Kidney (tissue), 14 donors: ENCODE data around the gene TMCC1. TPM values are rescaled to one million over a fixed set of nuclear protein-coding genes. Genes with fewer than 3 reads are reported as not detected.

ENCODE experiments used
- DNase-seq, 5 donors: peaks; one replicate each; pipeline ENCODE4 v3.0.0-alpha.2; 2013 to 2020
- FAIRE-seq: peaks from 2 replicates; lab custom pipeline; 2012; peaks lifted over from hg19 to GRCh38; lab: Jason Lieb, UNC
- H3K27ac ChIP-seq, 2 donors: one replicate each; pipeline ENCODE4 v1.7.0; 2013; ENCODE audit warnings: low read depth in 2 of 2, low read length in 2 of 2, inconsistent platforms in 1 of 2
- H3K27me3 ChIP-seq: one replicate; pipeline ENCODE4 v1.7.1; 2013; ENCODE audit warnings: low read length, inconsistent platforms; ENCODE audit not compliant: control insufficient read depth, insufficient read depth
- H3K36me3 ChIP-seq, 3 donors: one replicate each; pipeline versions ENCODE4 v1.7.0 to v1.7.1; 2013; ENCODE audit warnings: low read length in 3 of 3, control low read depth in 1 of 3, inconsistent platforms in 1 of 3; ENCODE audit not compliant: insufficient read depth in 3 of 3, control insufficient read depth in 2 of 3
- H3K4me1 ChIP-seq, 3 donors: one replicate each; pipeline versions ENCODE4 v1.7.0 to v1.7.1; 2013; ENCODE audit warnings: low read length in 3 of 3, inconsistent platforms in 1 of 3, low read depth in 1 of 3; ENCODE audit not compliant: control insufficient read depth in 2 of 3, insufficient read depth in 2 of 3
- H3K4me3 ChIP-seq, 3 donors: one replicate each; pipeline versions ENCODE4 v1.7.0 to v1.8.1; 2013; ENCODE audit warnings: low read length in 3 of 3, control low read depth in 1 of 3, inconsistent platforms in 1 of 3
- H3K9ac ChIP-seq, 3 donors: one replicate each; pipeline versions ENCODE4 v1.7.0 to v1.7.1; 2013; ENCODE audit warnings: low read length in 3 of 3, control low read depth in 1 of 3, inconsistent platforms in 1 of 3
- H3K9me3 ChIP-seq, 3 donors: one replicate each; pipeline versions ENCODE4 v1.7.0 to v1.7.1; 2013; ENCODE audit warnings: low read length in 3 of 3, control low read depth in 1 of 3, inconsistent platforms in 1 of 3; ENCODE audit not compliant: control insufficient read depth in 2 of 3, insufficient read depth in 1 of 3
- intact Hi-C: fragments of 100-400 bp; cut with DNase I; formaldehyde crosslinking; loops from one replicate; pipeline ENCODE4 v1.11.1; 2022
- polyA plus RNA-seq: library from polyadenylated mRNA; stranded (reverse); fragments of 350-450 nt; fragmentation: Illumina TruSeq; extraction: RNeasy Lipid Tissue Mini Kit (QIAGEN cat#74804); gene quantifications from one replicate; pipeline ENCODE4 v1.2.3, GENCODE V29; 2014; ENCODE audit warnings: low read depth, low replicate concordance; ENCODE audit not compliant: insufficient read depth
- total RNA-seq: library from RNA; stranded (reverse); fragmentation: NEBNext Ultra II Directional; extraction: Animal tissue kit (Norgen Biotek cat#: 25700); gene quantifications from one replicate; pipeline ENCODE4 v1.2.1, GENCODE V29; 2021
- TF ChIP-seq, protein P1 (sequence below): IDR thresholded peaks from 3 replicates; pipeline ENCODE4 v1.5.1; 2012; ENCODE audit warnings: mild to moderate bottlenecking, moderate library complexity, borderline replicate concordance; ENCODE audit not compliant: insufficient read depth; ENCODE audit errors: extremely low read depth
- donor health status: control.
- donor health status: control.
- donor health status: control.
- donor health status: control.
- donor health status: control.
- donor health status: DM: yes; HTN: yes; CAD: no.
- donor health status: Normal renal cell carcinoma (clear cell type).

Gene TMCC1
- total and polyA plus RNA-seq, 2 donors from 2014 or later: 8.4 to 42.4 TPM

DNA sequence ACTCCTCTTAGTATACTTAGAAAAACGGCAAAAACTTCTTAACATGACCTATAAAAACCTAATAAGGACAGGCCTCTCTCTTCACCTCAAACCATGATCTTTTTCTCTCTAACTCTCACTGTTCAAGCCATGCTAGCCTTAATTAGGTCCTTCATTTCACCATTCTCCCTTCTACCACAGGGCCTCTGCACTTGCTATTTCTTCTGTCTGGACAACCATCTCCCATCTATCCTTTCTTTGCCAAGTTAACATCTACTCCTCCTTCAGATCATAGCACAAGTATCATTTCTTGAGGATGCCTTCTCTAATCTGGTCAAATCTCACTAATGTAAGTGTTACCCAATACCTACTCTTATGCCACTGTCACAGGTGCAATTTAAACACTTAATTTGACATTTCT is 39.1 kb downstream of the TMCC1 start:
- peaks cover 0 to 6% (median 0%) of the 10 kb centered on the region in 3 donors for H3K4me1 ChIP-seq
- H3K27ac ChIP-seq: no peak overlapping the region
- DNase-seq (no peak), FAIRE-seq (no peak)
- no peaks in the 10 kb centered on the region for H3K9me3 ChIP-seq
- intact Hi-C loops: no loop called here
- no peaks in the 10 kb centered on the region for H3K27me3 ChIP-seq
- H3K9ac ChIP-seq: no peak overlapping the region
- TF ChIP-seq, protein P1, sequence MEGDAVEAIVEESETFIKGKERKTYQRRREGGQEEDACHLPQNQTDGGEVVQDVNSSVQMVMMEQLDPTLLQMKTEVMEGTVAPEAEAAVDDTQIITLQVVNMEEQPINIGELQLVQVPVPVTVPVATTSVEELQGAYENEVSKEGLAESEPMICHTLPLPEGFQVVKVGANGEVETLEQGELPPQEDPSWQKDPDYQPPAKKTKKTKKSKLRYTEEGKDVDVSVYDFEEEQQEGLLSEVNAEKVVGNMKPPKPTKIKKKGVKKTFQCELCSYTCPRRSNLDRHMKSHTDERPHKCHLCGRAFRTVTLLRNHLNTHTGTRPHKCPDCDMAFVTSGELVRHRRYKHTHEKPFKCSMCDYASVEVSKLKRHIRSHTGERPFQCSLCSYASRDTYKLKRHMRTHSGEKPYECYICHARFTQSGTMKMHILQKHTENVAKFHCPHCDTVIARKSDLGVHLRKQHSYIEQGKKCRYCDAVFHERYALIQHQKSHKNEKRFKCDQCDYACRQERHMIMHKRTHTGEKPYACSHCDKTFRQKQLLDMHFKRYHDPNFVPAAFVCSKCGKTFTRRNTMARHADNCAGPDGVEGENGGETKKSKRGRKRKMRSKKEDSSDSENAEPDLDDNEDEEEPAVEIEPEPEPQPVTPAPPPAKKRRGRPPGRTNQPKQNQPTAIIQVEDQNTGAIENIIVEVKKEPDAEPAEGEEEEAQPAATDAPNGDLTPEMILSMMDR: no peak
- no peak overlapping the region for H3K4me3 ChIP-seq
- H3K36me3 ChIP-seq: no peaks in the 10 kb centered on the region

DNA sequence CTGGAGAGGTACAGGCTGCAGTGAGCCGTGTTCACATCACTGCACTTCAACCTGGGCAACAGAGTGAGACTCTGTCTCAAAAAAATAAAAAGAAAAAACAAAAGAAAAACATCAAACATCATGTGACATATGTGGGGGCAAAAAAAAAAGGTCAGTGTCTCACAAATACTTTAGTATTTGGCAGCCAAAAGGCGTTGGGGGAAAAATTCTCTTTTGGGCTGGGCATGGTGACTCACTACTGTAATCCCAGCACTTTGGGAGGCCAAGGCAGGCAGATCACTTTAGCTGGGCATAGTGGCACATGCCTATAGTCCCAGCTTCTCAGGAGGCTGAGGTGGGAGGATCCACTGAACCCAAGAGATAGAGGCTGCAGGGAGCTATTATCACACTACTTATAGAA is 47.6 kb downstream of the TMCC1 start:
- Histone ChIP-seq H3K4me3 (no peak overlapping the region), H3K27me3 (no peaks in the 10 kb centered on the region), H3K4me1 (no peaks in the 10 kb centered on the region), H3K9ac (no peak overlapping the region), H3K9me3 (no peaks in the 10 kb centered on the region), H3K36me3 (no peaks in the 10 kb centered on the region), H3K27ac (no peak overlapping the region)
- intact Hi-C loops: no loop called here
- TF ChIP-seq, protein P1: no peak
- no peak for DNase-seq
- no peak for FAIRE-seq

DNA sequence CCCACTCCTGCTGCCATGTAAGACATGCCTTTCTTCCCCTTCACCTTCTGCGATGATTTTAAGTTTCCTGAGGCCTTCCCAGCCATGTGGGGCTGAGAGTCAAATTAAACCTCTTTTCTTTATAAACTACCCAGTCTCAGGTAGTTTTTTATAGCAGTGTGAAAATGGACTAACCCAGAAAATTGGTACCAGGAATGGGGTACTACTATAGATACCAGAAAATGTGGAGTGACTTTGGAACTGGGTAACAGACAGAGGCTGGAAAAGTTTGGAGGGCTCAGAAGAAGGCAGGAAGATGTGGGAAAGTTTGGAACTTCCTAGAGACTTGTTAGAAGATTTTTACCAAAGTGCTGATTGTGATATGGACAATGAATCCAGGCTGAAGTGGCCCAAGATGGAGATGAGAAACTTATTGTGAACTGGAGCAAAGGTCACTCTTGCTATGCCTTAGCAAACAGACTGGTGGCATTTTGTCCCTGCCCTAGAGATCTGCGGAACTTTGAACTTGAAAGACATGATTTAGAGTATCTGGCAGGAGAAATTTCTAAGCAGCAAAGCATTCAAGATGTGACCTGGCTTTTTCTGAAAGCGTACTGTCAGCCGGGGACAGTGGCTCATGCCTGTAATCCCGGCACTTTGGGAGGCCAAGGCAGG is 52.7 kb downstream of the TMCC1 start:
- DNase-seq (no peak), FAIRE-seq (no peak)
- TF ChIP-seq, protein P1: no peak
- H3K27ac ChIP-seq: no peak overlapping the region
- no peaks in the 10 kb centered on the region for H3K27me3 ChIP-seq
- no peak overlapping the region for H3K4me3 ChIP-seq
- no peaks in the 10 kb centered on the region for H3K9me3 ChIP-seq
- no peak overlapping the region for H3K9ac ChIP-seq
- H3K36me3 ChIP-seq: no peaks in the 10 kb centered on the region
- no peaks in the 10 kb centered on the region for H3K4me1 ChIP-seq
- intact Hi-C loops: loop anchor here (5.0 kb wide), 1 partner anchor 359 kb away; no protein-coding TSS in a partner anchor

DNA sequence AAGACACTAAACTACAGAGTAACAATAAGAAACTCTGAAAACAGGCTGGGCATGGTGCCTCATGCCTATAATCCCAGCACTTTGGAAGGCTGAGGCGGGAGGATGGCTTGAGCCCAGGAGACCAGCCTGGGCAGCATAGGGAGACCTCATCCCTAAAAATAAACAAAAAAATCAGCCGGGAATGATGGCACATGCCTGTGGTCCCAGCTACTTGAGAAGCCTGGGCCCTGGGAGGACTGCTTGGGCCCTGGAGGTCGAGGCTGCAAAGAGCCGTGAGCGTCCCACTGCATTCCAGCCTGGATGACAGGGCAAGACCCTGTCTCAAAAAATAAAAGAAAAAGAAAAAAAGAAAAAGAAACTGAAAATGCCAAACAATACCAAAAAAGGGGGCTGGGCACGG is 55.4 kb downstream of the TMCC1 start:
- no peaks in the 10 kb centered on the region for H3K9me3 ChIP-seq
- H3K4me3 ChIP-seq: no peak overlapping the region
- H3K9ac ChIP-seq: no peak overlapping the region
- no peaks in the 10 kb centered on the region for H3K4me1 ChIP-seq
- intact Hi-C loops: no loop called here
- TF ChIP-seq, protein P1: no peak
- FAIRE-seq (no peak), DNase-seq (no peak)
- no peak overlapping the region for H3K27ac ChIP-seq
- no peaks in the 10 kb centered on the region for H3K27me3 ChIP-seq
- H3K36me3 ChIP-seq: no peaks in the 10 kb centered on the region
